Neuronal stem cell (in vitro differentiated cells): ENCODE data around the gene GLIS2.

ENCODE experiments used
- DNase-seq: peaks from one replicate; pipeline ENCODE4 v3.0.0-alpha.2; 2013; ENCODE audit warnings: low spot score
- H2AFZ ChIP-seq: one replicate; pipeline ENCODE4 v1.6.1; 2013; ENCODE audit warnings: mild to moderate bottlenecking, low read length, inconsistent platforms
- H2AK5ac ChIP-seq: 2 replicates; pipeline ENCODE4 v1.6.1; 2013; ENCODE audit warnings: low read depth, mild to moderate bottlenecking, inconsistent platforms, low read length, moderate library complexity, mixed read lengths
- H2BK120ac ChIP-seq: 2 replicates; pipeline ENCODE4 v1.6.1; 2013; ENCODE audit warnings: low read depth, mild to moderate bottlenecking, inconsistent platforms, low read length, moderate library complexity, mixed read lengths
- H2BK12ac ChIP-seq: one replicate; pipeline ENCODE4 v1.6.1; 2013; ENCODE audit warnings: low read length, inconsistent platforms
- H2BK15ac ChIP-seq: 2 replicates; pipeline ENCODE4 v1.6.1; 2013; ENCODE audit warnings: mild to moderate bottlenecking, low read length, inconsistent platforms, mixed read lengths
- H2BK5ac ChIP-seq: one replicate; pipeline ENCODE4 v1.6.1; 2013; ENCODE audit warnings: inconsistent platforms, mild to moderate bottlenecking, low read length, moderate library complexity
- H3K14ac ChIP-seq: one replicate; pipeline ENCODE4 v1.6.1; 2013; ENCODE audit warnings: low read length, inconsistent platforms
- H3K18ac ChIP-seq: 2 replicates; pipeline ENCODE4 v1.6.1; 2013; ENCODE audit warnings: low read length, inconsistent platforms
- H3K23ac ChIP-seq: 2 replicates; pipeline ENCODE4 v1.6.1; 2013; ENCODE audit warnings: low read depth, mild to moderate bottlenecking, mixed read lengths, low read length, inconsistent platforms; ENCODE audit not compliant: poor library complexity
- H3K27ac ChIP-seq: replicated peaks from 3 replicates; pipeline ENCODE4 v1.5.1; 2013; ENCODE audit warnings: low read length, inconsistent platforms
- H3K27me3 ChIP-seq, 3 experiments: 2 replicates each; pipeline ENCODE4 v1.6.1; 2013; ENCODE audit warnings: low read length in 3 of 3, mild to moderate bottlenecking in 2 of 3, inconsistent platforms in 1 of 3, low read depth in 1 of 3, mixed read lengths in 1 of 3, moderate library complexity in 1 of 3; ENCODE audit not compliant: control insufficient read depth in 3 of 3, insufficient read depth in 3 of 3
- H3K36me3 ChIP-seq, 2 donors: replicated peaks in 1 of 2; 2 replicates each; pipeline ENCODE4 v1.6.1; 2013; ENCODE audit warnings: low read length in 2 of 2; ENCODE audit not compliant: control insufficient read depth in 2 of 2, insufficient read depth in 2 of 2
- H3K4ac ChIP-seq: 2 replicates; pipeline ENCODE4 v1.6.1; 2013; ENCODE audit warnings: inconsistent platforms, mild to moderate bottlenecking, low read length, moderate library complexity
- H3K4me1 ChIP-seq, 2 donors: 1 replicate in 1 of 2; 2 replicates in 1 of 2; pipeline ENCODE4 v1.6.1; 2013; ENCODE audit warnings: low read length in 2 of 2, low read depth in 1 of 2; ENCODE audit not compliant: control insufficient read depth in 2 of 2, insufficient read depth in 1 of 2
- H3K4me2 ChIP-seq: one replicate; pipeline ENCODE4 v1.6.1; 2013; ENCODE audit warnings: mild to moderate bottlenecking, low read length, inconsistent platforms; ENCODE audit not compliant: insufficient read depth, poor library complexity, severe bottlenecking
- H3K4me3 ChIP-seq, 2 donors: 2 replicates each; pipeline ENCODE4 v1.5.1; 2013; ENCODE audit warnings: low read length in 2 of 2, mild to moderate bottlenecking in 2 of 2, inconsistent platforms in 1 of 2, moderate library complexity in 1 of 2
- H3K79me1 ChIP-seq: one replicate; pipeline ENCODE4 v1.6.1; 2013; ENCODE audit warnings: low read depth, mild to moderate bottlenecking, inconsistent platforms, low read length, moderate library complexity
- H3K9ac ChIP-seq: one replicate; pipeline ENCODE4 v1.6.1; 2013; ENCODE audit warnings: mild to moderate bottlenecking, low read depth, low read length, inconsistent platforms; ENCODE audit not compliant: poor library complexity
- H3K9me3 ChIP-seq, 2 donors: replicated peaks in 1 of 2; 2 replicates each; pipeline versions ENCODE3 to v1.6.1; 2013; ENCODE audit warnings: low read length in 2 of 2, mild to moderate bottlenecking in 2 of 2, inconsistent platforms in 1 of 2, low read depth in 1 of 2, mixed read lengths in 1 of 2, moderate library complexity in 1 of 2; ENCODE audit not compliant: control insufficient read depth in 2 of 2, insufficient read depth in 1 of 2
- H4K8ac ChIP-seq: one replicate; pipeline ENCODE4 v1.6.1; 2013; ENCODE audit warnings: low read depth, mild to moderate bottlenecking, inconsistent platforms, low read length, moderate library complexity
- H4K91ac ChIP-seq: one replicate; pipeline ENCODE4 v1.6.1; 2013; ENCODE audit warnings: low read length, low read depth, mild to moderate bottlenecking, inconsistent platforms; ENCODE audit not compliant: poor library complexity
- WGBS, 2 donors: extraction: QIAGEN DNeasy Blood & Tissue Kit; methylation state at CpG; one replicate each; pipeline ENCODE4 v1.1.7; 2013; ENCODE audit warnings: missing lambda C conversion rate in 2 of 2, mixed read lengths in 1 of 2; ENCODE audit not compliant: insufficient read length in 2 of 2, insufficient replicate concordance in 1 of 2; ENCODE audit errors: extremely low coverage in 2 of 2; 5-methylcytosine and 5-hydroxymethylcytosine counted together

GLIS2 gene

GRCh38 chr16:4283939-4284338 is 31.9 kb upstream of the GLIS2 start:
- Histone ChIP-seq H3K79me1 (peaks cover 4% of the 10 kb centered on the region), H2AK5ac (no peak overlapping the region), H2BK12ac (no peak overlapping the region), H3K18ac (no peak overlapping the region), H2BK5ac (no peak overlapping the region), H3K4ac (no peak overlapping the region), H3K14ac (no peak overlapping the region), H3K4me2 (no peak overlapping the region), H3K4me1 (peaks cover 0 to 2% of the 10 kb centered on the region in 2 donors), H3K36me3 (no peaks in the 10 kb centered on the region), H2BK120ac (no peak overlapping the region), H4K8ac (no peak overlapping the region), H2BK15ac (no peak overlapping the region), H3K23ac (no peak overlapping the region), H4K91ac (no peak overlapping the region), H3K9me3 (peaks cover 3 to 10% of the 10 kb centered on the region in 2 donors), H3K27ac (no peak overlapping the region), H3K27me3 (no peaks in the 10 kb centered on the region), H3K9ac (no peak overlapping the region), H3K4me3 (no peak overlapping the region), H2AFZ (no peak overlapping the region)
- no peak for DNase-seq
- no CpG with 5 or more reads among the region's 2 CpGs for WGBS, 2 donors

DNA sequence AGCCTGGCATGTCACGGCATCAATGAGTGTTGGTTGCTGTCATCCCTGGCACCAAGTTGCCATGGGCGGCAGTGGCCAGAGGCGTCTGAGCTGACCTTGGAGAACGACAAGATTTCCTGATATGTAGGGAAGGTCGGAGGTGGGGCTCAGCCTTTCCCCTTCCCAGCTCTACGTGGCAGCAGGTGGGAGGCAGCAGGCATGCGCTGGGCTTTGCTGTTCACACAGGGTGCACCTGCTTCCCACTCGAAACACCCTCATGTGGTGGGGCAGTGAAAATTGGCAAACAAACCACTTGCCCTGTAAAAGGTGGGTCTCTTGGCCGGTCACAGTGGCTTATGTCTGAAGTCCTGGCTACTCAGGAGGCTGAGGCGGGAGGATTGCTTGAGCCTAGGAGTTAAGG is 30.7 kb upstream of the GLIS2 start:
- DNase-seq, result no peak
- Histone ChIP-seq H2BK120ac (no peak overlapping the region), H4K91ac (no peak overlapping the region), H3K36me3 (no peaks in the 10 kb centered on the region), H2AFZ (no peak overlapping the region), H3K4me1 (peaks cover 0 to 2% of the 10 kb centered on the region in 2 donors), H3K9ac (no peak overlapping the region), H3K79me1 (peaks cover 4% of the 10 kb centered on the region), H3K27ac (no peak overlapping the region), H2BK5ac (no peak overlapping the region), H3K4me3 (no peak overlapping the region), H3K9me3 (peaks cover 3 to 10% of the 10 kb centered on the region in 2 donors), H2BK12ac (no peak overlapping the region), H3K4me2 (no peak overlapping the region), H3K4ac (no peak overlapping the region), H3K27me3 (no peaks in the 10 kb centered on the region), H3K18ac (peak overlapping the region; percentile 0), H3K23ac (peak overlapping the region; percentile 10), H4K8ac (peak overlapping the region; percentile 29), H2BK15ac (no peak overlapping the region), H3K14ac (peak overlapping the region; percentile 17), H2AK5ac (no peak overlapping the region)
- WGBS, 2 donors, result no CpG with 5 or more reads among the region's 10 CpGs

GRCh38 chr16:4288148-4288921 is 27.5 kb upstream of the GLIS2 start:
- Histone ChIP-seq H2BK5ac (no peak overlapping the region), H4K8ac (peak overlapping the region; percentile 86), H3K9ac (no peak overlapping the region), H2AFZ (peak overlapping the region; percentile 74), H2AK5ac (no peak overlapping the region), H4K91ac (no peak overlapping the region), H3K14ac (no peak overlapping the region), H3K4ac (no peak overlapping the region), H3K18ac (peak overlapping the region; percentile 35), H3K79me1 (peaks cover 3% of the 10 kb centered on the region), H3K4me1 (peaks cover 6 to 9% of the 10 kb centered on the region in 2 donors), H2BK120ac (no peak overlapping the region), H2BK15ac (no peak overlapping the region), H3K27ac (no peak overlapping the region), H3K23ac (peak overlapping the region; percentile 83), H3K9me3 (no peaks in the 10 kb centered on the region), H3K4me3 (no peak overlapping the region), H3K4me2 (peak overlapping the region; percentile 24), H3K36me3 (no peaks in the 10 kb centered on the region), H2BK12ac (no peak overlapping the region), H3K27me3 (no peaks in the 10 kb centered on the region)
- DNase-seq, result peak; percentile 72
- WGBS, 2 donors, result no CpG with 5 or more reads among the region's 22 CpGs

GRCh38 chr16:4290236-4290830 is 25.5 kb upstream of the GLIS2 start:
- no peak overlapping the region for H4K91ac ChIP-seq
- no peaks in the 10 kb centered on the region for H3K9me3 ChIP-seq
- H3K27me3 ChIP-seq, result no peaks in the 10 kb centered on the region
- H3K23ac ChIP-seq, result no peak overlapping the region
- H3K4ac ChIP-seq, result no peak overlapping the region
- peak overlapping the region; percentile 4 for H3K27ac ChIP-seq
- H3K4me1 ChIP-seq, result peaks cover 16 to 18% of the 10 kb centered on the region in 2 donors
- H2BK5ac ChIP-seq, result no peak overlapping the region
- no peak overlapping the region for H3K14ac ChIP-seq
- H3K4me2 ChIP-seq, result no peak overlapping the region
- H3K4me3 ChIP-seq, result no peak overlapping the region
- no CpG with 5 or more reads among the region's 8 CpGs for whole genome bisulfite sequencing, 2 donors
- H3K36me3 ChIP-seq, result no peaks in the 10 kb centered on the region
- H3K18ac ChIP-seq, result no peak overlapping the region
- H2AFZ ChIP-seq, result peak overlapping the region; percentile 11
- no peak overlapping the region for H2BK15ac ChIP-seq
- no peak overlapping the region for H2AK5ac ChIP-seq
- H4K8ac ChIP-seq, result no peak overlapping the region
- DNase-seq, result no peak
- H2BK12ac ChIP-seq, result no peak overlapping the region
- no peak overlapping the region for H3K9ac ChIP-seq
- no peak overlapping the region for H2BK120ac ChIP-seq
- H3K79me1 ChIP-seq, result no peaks in the 10 kb centered on the region
